Cardiac muscle cell (in vitro differentiated cells and primary cell): ENCODE results near the gene CDKN2A. TPM values are rescaled to one million over a fixed set of nuclear protein-coding genes. Genes with fewer than 3 reads are reported as not detected.

Experiments
- DNase-seq, 2 donors: peaks; one replicate each; pipeline versions ENCODE4 v3.0.0 to v3.0.0-alpha.2; 2010 to 2017; ENCODE audit warnings: low read depth in 1 of 2, low spot score in 1 of 2
- H3K27ac ChIP-seq: fragments of 200-600 bp; sonication (generic); 2 replicates; pipeline ENCODE4 v1.5.1; 2016
- H3K27me3 ChIP-seq: fragments of 200-600 bp; sonication (generic); 2 replicates; pipeline ENCODE4 v1.6.0; 2016; ENCODE audit warnings: control low read depth
- H3K36me3 ChIP-seq: fragments of 200-600 bp; sonication (generic); 2 replicates; pipeline ENCODE4 v1.5.1; 2016; ENCODE audit warnings: control low read depth
- H3K4me1 ChIP-seq: fragments of 200-600 bp; sonication (generic); 2 replicates; pipeline ENCODE4 v1.8.1; 2017; ENCODE audit warnings: low read depth, mild to moderate bottlenecking, mixed run types
- H3K4me3 ChIP-seq: fragments of 200-600 bp; sonication (generic); 2 replicates; pipeline ENCODE4 v1.5.1; 2016; ENCODE audit warnings: mild to moderate bottlenecking
- H3K9me3 ChIP-seq: fragments of 200-600 bp; sonication (generic); 2 replicates; pipeline ENCODE4 v1.5.1; 2017; ENCODE audit warnings: low read depth, mild to moderate bottlenecking, control low read depth
- polyA plus RNA-seq: library from polyadenylated mRNA; unstranded; fragments of >200 nt; fragmentation: Nextera tagmentation; extraction: Ambion mirVana; gene quantifications from 2 replicates; pipeline ENCODE4 v1.2.1, GENCODE V29; 2016
- total RNA-seq: library from RNA; depleted of rRNA; stranded (reverse); fragments of >200 nt; gene quantifications from 2 replicates; pipeline ENCODE4 v1.2.3, GENCODE V29; 2016
- TF ChIP-seq, protein P1 (sequence below): IDR thresholded peaks from 2 replicates; pipeline ENCODE4 v1.5.1; 2012; ENCODE audit warnings: low read depth, mild to moderate bottlenecking, low read length

The CDKN2A gene
- total and polyA plus RNA-seq, 2 experiments from 2014 or later: 0.27 TPM; not detected in 1

DNA sequence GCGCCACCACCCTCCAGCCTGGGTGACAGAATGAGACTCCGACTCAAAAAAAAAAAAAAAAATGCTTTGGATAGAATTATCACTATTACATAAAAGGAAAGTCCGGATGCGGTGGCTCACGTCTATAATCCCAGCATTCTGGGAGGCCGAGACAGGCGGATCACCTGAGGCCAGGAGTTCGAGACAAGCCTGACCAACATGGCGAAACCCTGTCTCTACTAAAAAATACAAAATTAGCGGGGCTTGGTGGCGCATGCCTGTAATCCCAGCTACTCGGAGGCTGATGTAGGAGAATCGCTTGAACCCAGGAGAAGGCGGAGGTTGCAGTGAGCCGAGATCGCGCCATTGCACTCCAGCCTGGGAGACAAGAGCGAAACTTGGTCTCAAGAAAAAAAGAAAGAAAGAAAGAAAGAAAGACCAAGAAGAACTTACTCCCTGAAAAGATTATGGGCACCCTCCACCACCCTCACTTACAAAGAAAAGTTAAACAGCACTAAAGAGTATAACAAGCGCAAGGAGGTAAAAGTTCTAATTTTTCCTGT, 17.8 kb downstream of the CDKN2A start:
- Histone ChIP-seq H3K4me3 (no peak overlapping the region), H3K9me3 (no peaks in the 10 kb centered on the region), H3K36me3 (no peaks in the 10 kb centered on the region), H3K27ac (no peak overlapping the region), H3K4me1 (no peaks in the 10 kb centered on the region), H3K27me3 (peaks cover 98% of the 10 kb centered on the region)
- no peak for DNase-seq
- TF ChIP-seq, protein P1, sequence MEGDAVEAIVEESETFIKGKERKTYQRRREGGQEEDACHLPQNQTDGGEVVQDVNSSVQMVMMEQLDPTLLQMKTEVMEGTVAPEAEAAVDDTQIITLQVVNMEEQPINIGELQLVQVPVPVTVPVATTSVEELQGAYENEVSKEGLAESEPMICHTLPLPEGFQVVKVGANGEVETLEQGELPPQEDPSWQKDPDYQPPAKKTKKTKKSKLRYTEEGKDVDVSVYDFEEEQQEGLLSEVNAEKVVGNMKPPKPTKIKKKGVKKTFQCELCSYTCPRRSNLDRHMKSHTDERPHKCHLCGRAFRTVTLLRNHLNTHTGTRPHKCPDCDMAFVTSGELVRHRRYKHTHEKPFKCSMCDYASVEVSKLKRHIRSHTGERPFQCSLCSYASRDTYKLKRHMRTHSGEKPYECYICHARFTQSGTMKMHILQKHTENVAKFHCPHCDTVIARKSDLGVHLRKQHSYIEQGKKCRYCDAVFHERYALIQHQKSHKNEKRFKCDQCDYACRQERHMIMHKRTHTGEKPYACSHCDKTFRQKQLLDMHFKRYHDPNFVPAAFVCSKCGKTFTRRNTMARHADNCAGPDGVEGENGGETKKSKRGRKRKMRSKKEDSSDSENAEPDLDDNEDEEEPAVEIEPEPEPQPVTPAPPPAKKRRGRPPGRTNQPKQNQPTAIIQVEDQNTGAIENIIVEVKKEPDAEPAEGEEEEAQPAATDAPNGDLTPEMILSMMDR: no peak

DNA sequence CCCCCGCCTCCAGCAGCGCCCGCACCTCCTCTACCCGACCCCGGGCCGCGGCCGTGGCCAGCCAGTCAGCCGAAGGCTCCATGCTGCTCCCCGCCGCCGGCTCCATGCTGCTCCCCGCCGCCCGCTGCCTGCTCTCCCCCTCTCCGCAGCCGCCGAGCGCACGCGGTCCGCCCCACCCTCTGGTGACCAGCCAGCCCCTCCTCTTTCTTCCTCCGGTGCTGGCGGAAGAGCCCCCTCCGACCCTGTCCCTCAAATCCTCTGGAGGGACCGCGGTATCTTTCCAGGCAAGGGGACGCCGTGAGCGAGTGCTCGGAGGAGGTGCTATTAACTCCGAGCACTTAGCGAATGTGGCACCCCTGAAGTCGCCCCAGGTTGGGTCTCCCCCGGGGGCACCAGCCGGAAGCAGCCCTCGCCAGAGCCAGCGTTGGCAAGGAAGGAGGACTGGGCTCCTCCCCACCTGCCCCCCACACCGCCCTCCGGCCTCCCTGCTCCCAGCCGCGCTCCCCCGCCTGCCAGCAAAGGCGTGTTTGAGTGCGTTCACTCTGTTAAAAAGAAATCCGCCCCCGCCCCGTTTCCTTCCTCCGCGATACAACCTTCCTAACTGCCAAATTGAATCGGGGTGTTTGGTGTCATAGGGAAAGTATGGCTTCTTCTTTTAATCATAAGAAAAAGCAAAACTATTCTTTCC, 19.3 kb downstream of the CDKN2A start:
- no peak overlapping the region for H3K27ac ChIP-seq
- peak overlapping the region; percentile 40 for H3K4me3 ChIP-seq
- peaks cover 100% of the 10 kb centered on the region for H3K27me3 ChIP-seq
- H3K4me1 ChIP-seq: no peaks in the 10 kb centered on the region
- TF ChIP-seq, protein P1: no peak
- peak; percentile 30 to 62 for DNase-seq
- H3K36me3 ChIP-seq: no peaks in the 10 kb centered on the region
- no peaks in the 10 kb centered on the region for H3K9me3 ChIP-seq

DNA sequence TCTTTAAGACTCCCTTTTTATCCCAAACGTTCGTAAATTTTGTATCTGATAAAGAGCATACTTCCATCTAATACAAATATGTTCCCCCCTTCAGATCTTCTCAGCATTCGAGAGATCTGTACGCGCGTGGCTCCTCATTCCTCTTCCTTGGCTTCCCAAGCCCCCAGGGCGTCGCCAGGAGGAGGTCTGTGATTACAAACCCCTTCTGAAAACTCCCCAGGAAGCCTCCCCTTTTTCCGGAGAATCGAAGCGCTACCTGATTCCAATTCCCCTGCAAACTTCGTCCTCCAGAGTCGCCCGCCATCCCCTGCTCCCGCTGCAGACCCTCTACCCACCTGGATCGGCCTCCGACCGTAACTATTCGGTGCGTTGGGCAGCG, 19.9 kb downstream of the CDKN2A start:
- no peak overlapping the region for H3K27ac ChIP-seq
- H3K27me3 ChIP-seq: peaks cover 100% of the 10 kb centered on the region
- no peaks in the 10 kb centered on the region for H3K9me3 ChIP-seq
- peak overlapping the region; percentile 40 for H3K4me3 ChIP-seq
- no peak for DNase-seq
- H3K4me1 ChIP-seq: no peaks in the 10 kb centered on the region
- TF ChIP-seq, protein P1: no peak
- H3K36me3 ChIP-seq: no peaks in the 10 kb centered on the region

DNA sequence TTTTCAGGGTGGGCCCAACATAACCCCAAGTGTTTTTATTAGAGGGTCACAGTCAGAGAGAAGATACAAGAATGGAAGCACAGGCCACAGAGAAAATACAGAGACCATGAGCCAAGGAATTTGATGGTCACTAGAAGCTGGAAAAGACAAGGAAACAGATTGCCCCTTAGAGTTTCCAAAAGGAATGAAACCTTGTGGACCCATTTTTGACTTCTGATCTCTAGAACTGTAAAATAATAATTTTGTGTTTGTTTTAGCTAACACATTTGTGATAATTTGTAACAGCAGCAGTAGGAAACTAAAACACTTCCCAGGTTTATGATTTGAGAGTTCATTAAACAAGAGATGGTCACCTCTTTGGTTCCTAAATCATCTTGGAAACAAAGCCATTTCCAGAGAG, 21.8 kb downstream of the CDKN2A start:
- H3K27me3 ChIP-seq: peaks cover 100% of the 10 kb centered on the region
- H3K27ac ChIP-seq: no peak overlapping the region
- no peaks in the 10 kb centered on the region for H3K36me3 ChIP-seq
- TF ChIP-seq, protein P1: no peak
- H3K4me3 ChIP-seq: no peak overlapping the region
- no peak for DNase-seq
- H3K4me1 ChIP-seq: no peaks in the 10 kb centered on the region
- no peaks in the 10 kb centered on the region for H3K9me3 ChIP-seq

DNA sequence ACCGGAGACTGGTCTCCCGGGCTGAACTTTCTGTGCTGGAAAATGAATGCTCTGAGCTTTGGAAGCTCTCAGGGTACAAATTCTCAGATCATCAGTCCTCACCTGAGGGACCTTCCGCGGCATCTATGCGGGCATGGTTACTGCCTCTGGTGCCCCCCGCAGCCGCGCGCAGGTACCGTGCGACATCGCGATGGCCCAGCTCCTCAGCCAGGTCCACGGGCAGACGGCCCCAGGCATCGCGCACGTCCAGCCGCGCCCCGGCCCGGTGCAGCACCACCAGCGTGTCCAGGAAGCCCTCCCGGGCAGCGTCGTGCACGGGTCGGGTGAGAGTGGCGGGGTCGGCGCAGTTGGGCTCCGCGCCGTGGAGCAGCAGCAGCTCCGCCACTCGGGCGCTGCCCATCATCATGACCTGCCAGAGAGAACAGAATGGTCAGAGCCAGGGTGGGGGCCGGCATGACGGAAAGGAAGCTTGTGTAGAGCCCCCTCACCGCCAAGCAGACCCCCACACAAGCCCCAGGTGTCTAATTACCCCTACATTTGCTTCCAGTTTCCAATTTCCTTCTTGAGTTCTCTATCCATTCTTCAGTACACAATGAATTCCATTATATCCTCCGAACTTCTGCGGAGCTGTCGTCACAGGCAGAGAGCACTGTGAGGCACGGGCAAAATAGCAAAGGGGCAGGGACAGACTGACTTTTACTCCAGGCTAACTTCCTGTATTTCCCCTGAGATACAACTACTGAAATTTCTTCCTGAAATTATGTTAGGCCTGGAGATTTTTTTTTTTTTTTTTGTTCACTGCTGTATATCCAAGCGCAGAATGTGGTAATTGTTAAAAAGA, 23.2 kb downstream of the CDKN2A start:
- TF ChIP-seq, protein P1: no peak
- Histone ChIP-seq H3K4me1 (no peaks in the 10 kb centered on the region), H3K9me3 (no peaks in the 10 kb centered on the region), H3K4me3 (no peak overlapping the region), H3K36me3 (no peaks in the 10 kb centered on the region), H3K27ac (no peak overlapping the region), H3K27me3 (peaks cover 100% of the 10 kb centered on the region)
- DNase-seq: no peak
